Forelimb muscle (tissue), 1 donor: ENCODE data around the gene ECI1. TPM values are rescaled to one million over a fixed set of nuclear protein-coding genes. Genes with fewer than 3 reads are reported as not detected.
"Not testable (repeated sequence)": the region's sequence is repeated elsewhere in the genome, so short reads cannot be mapped to it uniquely, and the experiment has no call there.

Source experiments
- DNase-seq: peaks from one replicate; pipeline ENCODE4 v3.0.0-alpha.2; 2013; ENCODE audit warnings: low read depth
- polyA plus RNA-seq: library from polyadenylated mRNA; unstranded; fragments of 120-200 nt; gene quantifications from one replicate; pipeline ENCODE4 v1.2.1, GENCODE V29; 2013; ENCODE audit not compliant: insufficient read length

ECI1 gene
- polyA plus RNA-seq, 1 donor, result 56.3 TPM

- no peak for DNase-seq
Observed at GRCh38 chr16:2256531-2257140, 5.2 kb upstream of the ECI1 start.

- DNase-seq, result no peak
Observed at GRCh38 chr16:2253293-2253692, 1.9 kb upstream of the ECI1 start.

GRCh38 chr16:2252806-2253148 lies 1.4 kb upstream of the ECI1 start:
- no peak for DNase-seq

GRCh38 chr16:2250652-2251295 lies 613 bp downstream of the ECI1 start:
- DNase-seq, result no peak

GRCh38 chr16:2246301-2246885 lies 5.0 kb downstream of the ECI1 start:
- no peak for DNase-seq

- no peak for DNase-seq
Observed at GRCh38 chr16:2244926-2245795, 6.2 kb downstream of the ECI1 start.

- no peak for DNase-seq
Observed at GRCh38 chr16:2244301-2244700, 7.1 kb downstream of the ECI1 start.

GRCh38 chr16:2243781-2244180 lies 7.6 kb downstream of the ECI1 start:
- no peak for DNase-seq

- no peak for DNase-seq
Observed at GRCh38 chr16:2243031-2243528, 8.3 kb downstream of the ECI1 start.

GRCh38 chr16:2242598-2242997 lies 8.8 kb downstream of the ECI1 start:
- DNase-seq, result no peak

- DNase-seq, result not testable (repeated sequence)
Observed at GRCh38 chr16:2240331-2240730, 11.1 kb downstream of the ECI1 start.

GRCh38 chr16:2238838-2239675 lies 12.3 kb downstream of the ECI1 start:
- DNase-seq, result no peak

GRCh38 chr16:2238150-2238837 lies 13.1 kb downstream of the ECI1 start:
- no peak for DNase-seq

- DNase-seq, result no peak
Observed at GRCh38 chr16:2237493-2238149, 13.8 kb downstream of the ECI1 start.

- no peak for DNase-seq
Observed at GRCh38 chr16:2237102-2237482, 14.3 kb downstream of the ECI1 start.

- no peak for DNase-seq
Observed at GRCh38 chr16:2236337-2237101, 14.9 kb downstream of the ECI1 start, which contains the start of gene DNASE1L2. Gene DNASE1L2, plus strand, starts transcription at chr16:2236444. Its CDS starts 373 bp downstream, at chr16:2236817.

- no peak for DNase-seq
Observed at GRCh38 chr16:2235695-2236336, 15.6 kb downstream of the ECI1 start.

GRCh38 chr16:2235234-2235651 lies 16.1 kb downstream of the ECI1 start:
- no peak for DNase-seq

- DNase-seq, result no peak
Observed at GRCh38 chr16:2234813-2235170, 16.6 kb downstream of the ECI1 start.
